ENCODE results near the gene CKAP5. TPM values are rescaled to one million over a fixed set of nuclear protein-coding genes. Genes with fewer than 3 reads are reported as not detected.

The CKAP5 gene
- polyA plus RNA-seq, 3 donors from 2014 or later, result 9.1 to 22.1 (median 9.4) TPM

DNA sequence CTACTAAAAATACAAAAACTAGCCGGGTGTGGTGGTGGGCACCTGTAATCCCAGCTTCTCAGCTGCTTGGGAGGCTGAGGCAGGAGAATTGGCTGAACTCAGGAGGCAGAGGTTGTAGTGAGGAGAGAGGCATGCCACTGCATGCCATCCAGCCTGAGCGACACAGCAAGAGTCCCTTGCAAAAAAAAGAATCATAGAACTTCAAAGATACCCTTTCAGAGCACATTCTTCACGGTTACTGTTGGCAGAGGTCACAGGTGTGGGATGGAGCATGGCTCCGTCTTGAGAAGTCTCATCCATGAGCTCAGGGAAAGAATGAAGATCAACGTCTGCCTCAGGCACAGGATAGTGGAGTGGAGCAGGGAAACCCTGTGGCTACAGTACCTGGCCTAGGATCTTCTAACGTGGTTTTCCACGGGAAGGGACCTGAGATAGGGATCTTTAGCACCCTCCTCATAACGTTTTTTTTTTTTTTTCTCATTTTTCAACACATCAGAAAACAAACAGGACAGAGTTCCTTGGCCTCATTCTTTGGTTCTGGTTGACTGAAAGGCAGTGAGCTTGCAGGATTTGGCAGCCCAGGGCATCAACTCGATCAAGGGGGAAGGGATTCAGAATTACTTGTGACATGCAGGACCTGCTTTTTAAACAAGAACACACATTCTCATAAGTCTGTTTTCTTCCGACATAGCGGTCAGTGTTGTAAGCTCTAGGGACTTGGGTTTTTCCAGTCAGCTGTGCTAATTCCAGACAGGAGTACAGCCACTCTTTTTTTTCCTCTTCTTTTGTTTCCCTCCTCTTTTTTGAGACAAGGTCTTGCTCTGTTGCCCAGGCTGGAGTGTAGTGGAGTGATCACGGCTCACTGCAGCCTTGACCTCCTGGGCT, 104.2 kb downstream of the CKAP5 start:
- no peaks in the 10 kb centered on the region for H3K9me3 Mint-ChIP-seq
- H3K27ac Mint-ChIP-seq, result peak overlapping the region in 3 of 6 donors; percentile 53 to 76 (median 55)
- DNase-seq, result no peak
- H3K27me3 Mint-ChIP-seq (ENCODE audit: low read depth in 3 of 3), result no peaks in the 10 kb centered on the region
- no peak overlapping the region for H3K4me3 Mint-ChIP-seq
- H3K36me3 Mint-ChIP-seq, result peaks cover 22 to 33% (median 32%) of the 10 kb centered on the region in 3 donors
- no peaks in the 10 kb centered on the region for H3K4me1 Mint-ChIP-seq

DNA sequence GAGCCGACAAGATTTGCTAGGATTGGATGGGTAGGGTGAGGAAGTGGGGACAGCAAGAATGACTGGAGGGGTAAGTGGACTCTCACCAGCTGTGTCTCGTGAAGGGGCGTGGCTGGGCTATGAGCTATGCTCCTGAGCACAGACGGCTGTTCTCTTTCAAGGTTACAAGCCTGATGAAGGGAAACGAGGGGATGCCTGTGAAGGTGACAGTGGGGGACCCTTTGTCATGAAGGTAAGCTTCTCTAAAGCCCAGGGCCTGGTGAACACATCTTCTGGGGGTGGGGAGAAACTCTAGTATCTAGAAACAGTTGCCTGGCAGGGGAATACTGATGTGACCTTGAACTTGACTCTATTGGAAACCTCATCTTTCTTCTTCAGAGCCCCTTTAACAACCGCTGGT, 107.2 kb downstream of the CKAP5 start:
- Mint-ChIP-seq H3K4me1 (no peaks in the 10 kb centered on the region), H3K9me3 (no peaks in the 10 kb centered on the region), H3K4me3 (no peak overlapping the region), H3K27me3 (ENCODE audit: low read depth in 3 of 3) (peaks cover 0 to 5% (median 1%) of the 10 kb centered on the region in 3 donors), H3K36me3 (peaks cover 15 to 22% (median 21%) of the 10 kb centered on the region in 3 donors), H3K27ac (no peak overlapping the region)
- no peak for DNase-seq

DNA sequence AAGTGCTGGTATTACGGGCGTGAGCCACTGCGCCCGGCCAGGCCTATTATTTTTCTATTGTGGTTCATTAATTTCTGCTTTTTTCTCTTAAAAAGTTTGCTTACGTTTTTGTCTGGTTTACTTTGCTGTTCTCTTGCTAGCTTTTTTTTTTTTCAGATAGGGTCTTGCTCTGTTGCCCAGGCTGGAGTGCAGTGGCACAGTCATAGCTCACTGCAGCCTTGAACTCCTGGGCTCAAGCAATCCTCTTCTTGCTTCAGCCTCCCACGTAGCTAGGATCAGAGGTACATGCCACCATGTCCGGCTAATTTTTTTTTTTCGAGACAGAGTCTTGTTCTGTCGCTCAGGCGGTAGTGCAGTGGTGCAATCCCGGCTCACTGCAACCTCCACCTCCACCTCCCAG, 108.4 kb downstream of the CKAP5 start:
- no peak overlapping the region for H3K27ac Mint-ChIP-seq
- no peak overlapping the region for H3K4me3 Mint-ChIP-seq
- H3K27me3 Mint-ChIP-seq (ENCODE audit: low read depth in 3 of 3), result peaks cover 0 to 5% (median 1%) of the 10 kb centered on the region in 3 donors
- peaks cover 4 to 15% (median 12%) of the 10 kb centered on the region in 3 donors for H3K36me3 Mint-ChIP-seq
- no peaks in the 10 kb centered on the region for H3K9me3 Mint-ChIP-seq
- no peaks in the 10 kb centered on the region for H3K4me1 Mint-ChIP-seq
- DNase-seq, result no peak

DNA sequence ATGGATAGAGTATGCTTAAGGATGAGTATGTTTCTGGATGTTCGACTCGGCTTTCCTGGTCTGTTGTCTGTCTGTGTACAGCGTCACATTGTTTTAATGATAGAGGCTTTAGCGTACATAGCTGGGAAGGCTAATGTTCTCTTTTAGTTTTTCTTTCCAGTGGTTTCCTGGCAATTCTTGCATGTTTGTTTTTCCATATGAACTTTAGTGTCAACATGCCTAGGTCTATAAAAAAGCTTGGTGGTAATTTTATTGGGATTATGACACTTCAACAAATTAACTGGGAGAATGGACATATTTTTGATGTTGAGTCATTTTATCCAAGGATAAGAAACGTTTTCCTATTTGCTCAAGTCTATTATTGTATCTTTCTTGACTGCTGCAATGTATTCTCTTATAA, 109.5 kb downstream of the CKAP5 start:
- no peak for DNase-seq
- Mint-ChIP-seq H3K27me3 (ENCODE audit: low read depth in 3 of 3) (peaks cover 0 to 5% (median 1%) of the 10 kb centered on the region in 3 donors), H3K9me3 (no peaks in the 10 kb centered on the region), H3K27ac (no peak overlapping the region), H3K36me3 (peaks cover 0 to 7% (median under 1%) of the 10 kb centered on the region in 3 donors), H3K4me1 (no peaks in the 10 kb centered on the region), H3K4me3 (no peak overlapping the region)

DNA sequence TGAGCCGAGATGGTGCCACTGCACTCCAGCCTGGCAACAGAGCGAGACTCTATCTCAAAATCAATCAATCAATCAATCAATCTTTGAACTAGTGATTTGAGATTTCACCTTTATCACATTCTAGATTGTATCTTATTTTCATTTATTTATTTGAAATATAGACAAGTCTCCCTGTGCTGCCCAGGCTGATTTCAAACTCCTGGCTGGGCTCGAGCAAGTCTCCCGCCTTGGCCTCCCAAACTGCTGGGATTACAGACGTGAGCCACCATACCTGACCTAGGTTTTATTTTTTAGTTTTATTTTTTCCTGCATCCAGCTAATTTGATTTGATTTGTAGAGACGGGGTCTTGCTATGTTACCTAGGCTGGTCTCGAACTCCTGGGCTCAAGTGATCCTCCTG, 109.9 kb downstream of the CKAP5 start:
- H3K36me3 Mint-ChIP-seq, result peaks cover 0 to 3% (median 0%) of the 10 kb centered on the region in 3 donors
- H3K4me3 Mint-ChIP-seq, result no peak overlapping the region
- H3K4me1 Mint-ChIP-seq, result no peaks in the 10 kb centered on the region
- peaks cover 0 to 5% (median 1%) of the 10 kb centered on the region in 3 donors for H3K27me3 Mint-ChIP-seq (ENCODE audit: low read depth in 3 of 3)
- no peaks in the 10 kb centered on the region for H3K9me3 Mint-ChIP-seq
- no peak for DNase-seq
- H3K27ac Mint-ChIP-seq, result no peak overlapping the region

DNA sequence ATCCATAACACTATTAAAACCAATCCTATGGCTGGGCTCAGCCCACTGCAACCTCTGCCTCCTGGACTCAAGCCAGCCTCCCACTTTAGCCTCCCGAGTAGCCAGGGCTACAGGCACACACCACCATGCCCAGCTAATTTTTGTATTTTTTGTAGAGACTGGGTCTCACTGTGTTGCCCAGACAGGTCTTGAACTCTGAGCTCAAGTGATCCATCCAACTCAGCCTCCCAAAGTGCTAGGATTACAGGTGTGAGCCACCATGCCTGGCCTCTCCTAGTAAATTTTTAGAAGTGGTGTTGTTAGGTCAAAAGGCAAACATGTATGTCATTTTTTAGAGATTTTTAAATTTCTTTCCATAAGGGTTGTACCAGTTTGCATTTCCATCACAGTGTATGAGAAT, 112.8 kb downstream of the CKAP5 start:
- peaks cover 1 to 5% (median 2%) of the 10 kb centered on the region in 3 donors for H3K27me3 Mint-ChIP-seq (ENCODE audit: low read depth in 3 of 3)
- H3K36me3 Mint-ChIP-seq, result no peaks in the 10 kb centered on the region
- H3K4me3 Mint-ChIP-seq, result no peak overlapping the region
- no peak for DNase-seq
- H3K4me1 Mint-ChIP-seq, result no peaks in the 10 kb centered on the region
- no peaks in the 10 kb centered on the region for H3K9me3 Mint-ChIP-seq
- H3K27ac Mint-ChIP-seq, result peak overlapping the region in 1 of 6 donors; percentile 25

DNA sequence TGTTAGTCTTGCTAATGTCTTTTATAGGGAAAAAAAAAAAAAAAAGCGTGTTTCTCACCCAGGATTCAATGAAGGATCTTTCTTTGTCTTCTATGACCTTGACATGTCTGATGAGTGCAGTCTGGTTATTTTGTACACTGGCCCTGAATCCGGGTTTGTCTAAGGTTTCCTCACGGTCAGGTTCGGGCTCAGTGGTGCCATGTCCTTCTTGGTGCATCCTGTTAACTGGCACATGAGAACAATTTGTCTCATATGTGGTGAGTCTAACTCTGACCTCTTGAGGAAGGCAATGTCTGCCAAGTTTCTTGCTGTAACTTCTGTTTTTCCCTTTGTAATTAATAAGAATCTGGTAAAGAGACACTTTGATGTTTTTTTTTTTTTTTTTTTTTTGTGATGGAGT, 114.5 kb downstream of the CKAP5 start:
- no peaks in the 10 kb centered on the region for H3K9me3 Mint-ChIP-seq
- H3K27me3 Mint-ChIP-seq (ENCODE audit: low read depth in 3 of 3), result peaks cover 1 to 3% (median 2%) of the 10 kb centered on the region in 3 donors
- no peaks in the 10 kb centered on the region for H3K4me1 Mint-ChIP-seq
- no peak overlapping the region for H3K4me3 Mint-ChIP-seq
- DNase-seq, result no peak
- H3K36me3 Mint-ChIP-seq, result no peaks in the 10 kb centered on the region
- H3K27ac Mint-ChIP-seq, result no peak overlapping the region

DNA sequence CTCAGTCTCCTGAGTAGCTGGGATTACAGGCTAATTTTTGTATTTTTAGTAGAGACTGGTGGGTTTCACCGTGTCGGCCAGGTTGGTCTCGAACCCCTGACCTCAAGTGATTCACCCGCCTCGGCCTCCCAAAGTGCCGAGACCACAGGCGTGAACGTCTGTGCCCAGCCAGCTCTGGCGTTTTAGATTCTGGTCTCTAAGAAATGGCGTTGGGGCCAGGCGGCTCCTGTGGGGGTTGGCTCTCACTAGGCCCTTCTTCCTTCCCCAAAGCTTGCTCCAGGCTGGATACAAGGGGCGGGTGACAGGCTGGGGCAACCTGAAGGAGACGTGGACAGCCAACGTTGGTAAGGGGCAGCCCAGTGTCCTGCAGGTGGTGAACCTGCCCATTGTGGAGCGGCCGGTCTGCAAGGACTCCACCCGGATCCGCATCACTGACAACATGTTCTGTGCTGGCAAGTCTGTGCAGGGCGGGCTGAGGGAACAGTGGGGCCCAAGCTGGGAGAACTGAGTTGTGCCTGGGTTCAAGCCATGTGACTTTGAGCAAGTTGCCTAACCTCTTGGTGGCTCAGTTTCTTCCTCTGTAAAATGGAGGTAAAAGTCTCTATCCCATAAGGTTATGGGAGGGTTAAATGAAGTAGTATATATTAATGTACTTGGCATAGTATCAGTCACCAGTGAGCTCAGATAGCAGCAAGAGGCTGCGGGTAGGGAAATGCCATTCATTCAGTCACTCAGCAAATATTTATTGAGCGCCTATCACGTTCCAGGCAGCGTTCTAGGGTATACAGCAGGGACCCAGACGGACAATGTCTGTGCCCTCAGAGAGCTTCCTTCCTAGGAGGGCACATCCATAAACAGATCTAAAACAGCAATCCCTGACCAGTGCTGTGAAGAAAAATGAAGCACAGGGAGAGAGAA, 116.7 kb downstream of the CKAP5 start:
- H3K9me3 Mint-ChIP-seq, result no peaks in the 10 kb centered on the region
- H3K4me3 Mint-ChIP-seq, result no peak overlapping the region
- H3K4me1 Mint-ChIP-seq, result no peaks in the 10 kb centered on the region
- no peak overlapping the region for H3K27ac Mint-ChIP-seq
- peaks cover 0 to 2% (median 0%) of the 10 kb centered on the region in 3 donors for H3K27me3 Mint-ChIP-seq (ENCODE audit: low read depth in 3 of 3)
- H3K36me3 Mint-ChIP-seq, result no peaks in the 10 kb centered on the region
- no peak for DNase-seq

DNA sequence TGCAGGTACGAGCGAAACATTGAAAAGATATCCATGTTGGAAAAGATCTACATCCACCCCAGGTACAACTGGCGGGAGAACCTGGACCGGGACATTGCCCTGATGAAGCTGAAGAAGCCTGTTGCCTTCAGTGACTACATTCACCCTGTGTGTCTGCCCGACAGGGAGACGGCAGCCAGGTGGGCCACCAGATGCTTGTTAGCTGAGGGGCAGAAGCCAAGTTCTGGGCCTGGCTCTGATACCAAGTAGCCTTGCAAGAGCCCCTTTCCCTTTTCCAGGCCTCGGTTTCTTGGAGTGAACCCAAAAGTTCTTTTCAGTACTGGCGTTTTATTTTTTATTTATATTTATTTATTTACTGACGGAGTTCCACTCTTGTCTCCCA, 117.4 kb downstream of the CKAP5 start:
- no peak overlapping the region for H3K27ac Mint-ChIP-seq
- H3K4me3 Mint-ChIP-seq, result no peak overlapping the region
- no peaks in the 10 kb centered on the region for H3K9me3 Mint-ChIP-seq

DNA sequence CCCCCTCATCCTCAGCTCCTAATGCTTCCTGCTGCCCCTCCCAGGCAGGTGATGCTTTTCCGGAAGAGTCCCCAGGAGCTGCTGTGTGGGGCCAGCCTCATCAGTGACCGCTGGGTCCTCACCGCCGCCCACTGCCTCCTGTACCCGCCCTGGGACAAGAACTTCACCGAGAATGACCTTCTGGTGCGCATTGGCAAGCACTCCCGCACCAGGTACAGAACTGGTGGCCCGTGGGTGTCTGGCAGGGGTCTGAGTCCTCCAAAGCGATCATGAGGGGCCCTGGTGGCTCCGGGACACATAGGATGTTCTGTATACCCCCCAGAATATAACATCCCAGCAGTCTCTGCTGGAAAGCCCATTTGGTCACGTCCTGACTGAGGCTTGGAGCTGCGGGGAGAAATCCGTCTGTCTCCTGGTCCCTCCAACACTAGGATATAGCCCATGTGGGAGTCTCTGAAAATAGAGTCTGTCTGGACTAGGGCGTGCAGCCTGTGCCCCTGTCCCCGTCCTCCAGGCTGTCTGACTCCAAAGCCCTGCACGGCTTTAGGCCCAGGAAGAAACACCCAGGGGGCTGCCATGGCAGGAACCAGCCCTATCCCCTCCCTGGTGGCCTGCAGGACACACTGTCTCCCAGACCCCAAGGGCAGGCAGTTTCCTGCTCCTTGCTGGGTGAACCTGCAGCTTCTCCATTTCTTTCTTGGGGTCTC, 118.0 kb downstream of the CKAP5 start:
- no peaks in the 10 kb centered on the region for H3K9me3 Mint-ChIP-seq
- H3K4me1 Mint-ChIP-seq, result no peaks in the 10 kb centered on the region
- H3K27ac Mint-ChIP-seq, result no peak overlapping the region
- H3K36me3 Mint-ChIP-seq, result no peaks in the 10 kb centered on the region
- no peak for DNase-seq
- no peak overlapping the region for H3K4me3 Mint-ChIP-seq
- H3K27me3 Mint-ChIP-seq (ENCODE audit: low read depth in 3 of 3), result peaks cover 0 to 2% (median 1%) of the 10 kb centered on the region in 3 donors

More for the DNA sequence above, 117.4 kb downstream of the CKAP5 start:
- no peak for DNase-seq
- Mint-ChIP-seq H3K27me3 (ENCODE audit: low read depth in 3 of 3) (peaks cover 0 to 2% (median under 1%) of the 10 kb centered on the region in 3 donors), H3K36me3 (no peaks in the 10 kb centered on the region), H3K4me1 (no peaks in the 10 kb centered on the region)

DNA sequence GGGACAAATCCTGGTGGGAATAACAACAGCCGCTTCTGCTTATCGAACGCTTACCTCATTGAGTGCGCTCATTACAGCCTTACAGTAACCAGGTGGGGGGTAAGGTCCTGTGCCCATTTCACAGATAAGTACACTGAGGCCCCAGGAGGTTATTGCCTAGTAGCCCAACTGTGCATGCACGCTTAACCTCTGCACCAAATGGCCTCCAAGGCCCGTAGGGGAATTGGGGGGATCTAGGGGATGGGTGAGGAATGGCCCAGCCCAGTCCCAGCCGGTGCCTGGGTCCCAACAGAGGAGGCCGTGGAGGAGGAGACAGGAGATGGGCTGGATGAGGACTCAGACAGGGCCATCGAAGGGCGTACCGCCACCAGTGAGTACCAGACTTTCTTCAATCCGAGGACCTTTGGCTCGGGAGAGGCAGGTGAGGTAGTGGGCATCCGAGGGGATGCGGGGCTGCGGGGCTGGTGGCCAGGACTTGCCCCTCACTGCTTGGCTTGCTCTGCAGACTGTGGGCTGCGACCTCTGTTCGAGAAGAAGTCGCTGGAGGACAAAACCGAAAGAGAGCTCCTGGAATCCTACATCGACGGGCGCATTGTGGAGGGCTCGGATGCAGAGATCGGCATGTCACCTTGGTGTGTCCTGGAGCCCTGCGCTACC, 119.7 kb downstream of the CKAP5 start:
- Mint-ChIP-seq H3K9me3 (no peaks in the 10 kb centered on the region), H3K27ac (no peak overlapping the region), H3K4me1 (no peaks in the 10 kb centered on the region), H3K27me3 (ENCODE audit: low read depth in 3 of 3) (peaks cover 1 to 3% (median 2%) of the 10 kb centered on the region in 3 donors), H3K4me3 (no peak overlapping the region), H3K36me3 (no peaks in the 10 kb centered on the region)
- no peak for DNase-seq

DNA sequence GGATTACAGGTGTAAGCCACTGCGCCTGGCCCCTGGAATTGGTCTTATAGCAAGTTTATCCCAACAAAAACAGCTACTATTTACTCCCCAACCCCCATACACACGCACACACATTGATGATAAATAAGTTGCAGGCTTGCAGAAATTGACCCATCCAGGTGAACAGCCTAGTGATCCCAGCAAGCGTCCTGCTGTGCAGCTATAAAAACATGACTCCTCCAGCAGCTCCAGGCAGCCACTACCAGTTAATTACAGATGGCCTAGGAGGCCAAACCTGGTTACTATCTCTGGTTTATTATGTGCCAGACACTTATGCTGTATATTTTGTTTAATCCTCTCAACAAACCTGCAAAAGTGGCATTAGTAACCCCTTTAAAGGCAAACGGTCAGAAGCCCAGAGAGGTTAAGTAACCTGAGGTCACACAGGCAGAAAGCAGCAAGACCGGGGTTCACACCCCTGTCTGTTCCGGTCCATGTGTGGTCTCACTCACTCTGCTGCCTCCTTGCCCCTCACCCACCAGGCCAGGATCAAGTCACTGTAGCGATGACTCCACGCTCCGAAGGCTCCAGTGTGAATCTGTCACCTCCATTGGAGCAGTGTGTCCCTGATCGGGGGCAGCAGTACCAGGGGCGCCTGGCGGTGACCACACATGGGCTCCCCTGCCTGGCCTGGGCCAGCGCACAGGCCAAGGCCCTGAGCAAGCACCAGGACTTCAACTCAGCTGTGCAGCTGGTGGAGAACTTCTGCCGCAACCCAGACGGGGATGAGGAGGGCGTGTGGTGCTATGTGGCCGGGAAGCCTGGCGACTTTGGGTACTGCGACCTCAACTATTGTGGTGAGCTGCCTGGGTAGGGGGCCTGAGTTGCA, 120.5 kb downstream of the CKAP5 start:
- DNase-seq, result no peak
- Mint-ChIP-seq H3K9me3 (no peaks in the 10 kb centered on the region), H3K27ac (no peak overlapping the region), H3K4me3 (no peak overlapping the region), H3K36me3 (no peaks in the 10 kb centered on the region), H3K4me1 (no peaks in the 10 kb centered on the region), H3K27me3 (ENCODE audit: low read depth in 3 of 3) (peaks cover 1 to 4% (median 3%) of the 10 kb centered on the region in 3 donors)
